Body of pancreas (tissue), 4 donors: Measurements from ENCODE around the gene HYAL2.

Experiments used
- POLR2A ChIP-seq, 3 donors: fragments of 450-650 bp; IDR thresholded peaks; one replicate each; pipeline ENCODE4 v1.6.1; 2016; ENCODE audit warnings: antibody characterized with exemption in 3 of 3, mild to moderate bottlenecking in 2 of 3
- TF ChIP-seq, protein P1 (sequence below), 7 experiments: fragments of 450-650 bp in 4 of 7; fragments of 200-600 bp in 3 of 7; sonication (generic) in 3 of 7; IDR thresholded peaks; one replicate each; pipeline ENCODE4 v1.5.1; 2016 to 2019; ENCODE audit warnings: antibody characterized with exemption in 7 of 7

DNA sequence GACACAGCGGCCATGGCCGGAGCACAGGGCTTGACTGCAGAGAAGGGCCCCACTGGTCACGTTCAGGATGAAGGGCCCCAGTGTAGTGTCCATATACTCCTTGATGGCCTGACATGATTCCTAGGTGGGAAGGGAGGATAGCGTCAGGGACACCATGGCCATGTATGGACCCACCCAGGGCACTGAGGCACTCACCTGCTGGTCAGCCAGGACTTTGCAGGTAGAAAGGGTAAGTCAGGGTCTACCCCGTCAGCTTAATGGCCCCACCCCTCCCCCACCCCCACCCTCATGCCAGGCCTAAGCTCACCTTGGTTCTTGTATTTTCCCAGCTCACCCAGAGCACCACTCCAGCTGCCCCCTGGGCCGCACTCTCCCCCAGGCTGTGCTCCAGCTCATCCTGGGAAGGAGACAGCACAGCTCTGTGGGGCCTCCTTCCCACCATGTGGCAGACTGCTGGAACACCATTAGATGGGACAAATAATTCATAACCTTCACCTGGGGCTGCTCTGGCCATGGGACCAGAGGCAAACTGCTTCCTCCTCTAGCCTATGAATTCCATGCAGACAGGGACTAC is 21.8 kb downstream of the HYAL2 start:
- TF ChIP-seq, protein P1, sequence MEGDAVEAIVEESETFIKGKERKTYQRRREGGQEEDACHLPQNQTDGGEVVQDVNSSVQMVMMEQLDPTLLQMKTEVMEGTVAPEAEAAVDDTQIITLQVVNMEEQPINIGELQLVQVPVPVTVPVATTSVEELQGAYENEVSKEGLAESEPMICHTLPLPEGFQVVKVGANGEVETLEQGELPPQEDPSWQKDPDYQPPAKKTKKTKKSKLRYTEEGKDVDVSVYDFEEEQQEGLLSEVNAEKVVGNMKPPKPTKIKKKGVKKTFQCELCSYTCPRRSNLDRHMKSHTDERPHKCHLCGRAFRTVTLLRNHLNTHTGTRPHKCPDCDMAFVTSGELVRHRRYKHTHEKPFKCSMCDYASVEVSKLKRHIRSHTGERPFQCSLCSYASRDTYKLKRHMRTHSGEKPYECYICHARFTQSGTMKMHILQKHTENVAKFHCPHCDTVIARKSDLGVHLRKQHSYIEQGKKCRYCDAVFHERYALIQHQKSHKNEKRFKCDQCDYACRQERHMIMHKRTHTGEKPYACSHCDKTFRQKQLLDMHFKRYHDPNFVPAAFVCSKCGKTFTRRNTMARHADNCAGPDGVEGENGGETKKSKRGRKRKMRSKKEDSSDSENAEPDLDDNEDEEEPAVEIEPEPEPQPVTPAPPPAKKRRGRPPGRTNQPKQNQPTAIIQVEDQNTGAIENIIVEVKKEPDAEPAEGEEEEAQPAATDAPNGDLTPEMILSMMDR (IDR thresholded peaks at IDR 0.05) = no peak
- no peak for TF ChIP-seq POLR2A (IDR thresholded peaks at IDR 0.05)
